Activated T-cell treated with anti-CD3 and anti-CD28 coated beads, Interleukin-2, amount 50 U/mL, for 24 hours (primary cell): Measurements from ENCODE around the gene DHRS9.
"Not testable (repeated sequence)": the region's sequence is repeated elsewhere in the genome, so short reads cannot be mapped to it uniquely, and the experiment has no call there.

Experiments
- DNase-seq: peaks from one replicate; pipeline ENCODE4 v3.0.0-alpha.2; 2020
- H3K27ac Mint-ChIP-seq: 2 replicates; pipeline ENCODE4 v1.8.0; 2020; ENCODE audit warnings: mild to moderate bottlenecking, mixed read lengths
- H3K27me3 Mint-ChIP-seq: 2 replicates; pipeline ENCODE4 v1.8.0; 2020; ENCODE audit warnings: mixed read lengths
- H3K36me3 Mint-ChIP-seq: 2 replicates; pipeline ENCODE4 v1.8.0; 2020; ENCODE audit warnings: low read depth, mixed read lengths
- H3K4me1 Mint-ChIP-seq: 2 replicates; pipeline ENCODE4 v1.8.0; 2020; ENCODE audit warnings: low read depth, mixed read lengths
- H3K4me3 Mint-ChIP-seq: 2 replicates; pipeline ENCODE4 v1.8.0; 2020; ENCODE audit warnings: mild to moderate bottlenecking, moderate library complexity, mixed read lengths
- H3K9me3 Mint-ChIP-seq: 2 replicates; pipeline ENCODE4 v1.8.0; 2020; ENCODE audit warnings: mixed read lengths

The DHRS9 gene

DNA sequence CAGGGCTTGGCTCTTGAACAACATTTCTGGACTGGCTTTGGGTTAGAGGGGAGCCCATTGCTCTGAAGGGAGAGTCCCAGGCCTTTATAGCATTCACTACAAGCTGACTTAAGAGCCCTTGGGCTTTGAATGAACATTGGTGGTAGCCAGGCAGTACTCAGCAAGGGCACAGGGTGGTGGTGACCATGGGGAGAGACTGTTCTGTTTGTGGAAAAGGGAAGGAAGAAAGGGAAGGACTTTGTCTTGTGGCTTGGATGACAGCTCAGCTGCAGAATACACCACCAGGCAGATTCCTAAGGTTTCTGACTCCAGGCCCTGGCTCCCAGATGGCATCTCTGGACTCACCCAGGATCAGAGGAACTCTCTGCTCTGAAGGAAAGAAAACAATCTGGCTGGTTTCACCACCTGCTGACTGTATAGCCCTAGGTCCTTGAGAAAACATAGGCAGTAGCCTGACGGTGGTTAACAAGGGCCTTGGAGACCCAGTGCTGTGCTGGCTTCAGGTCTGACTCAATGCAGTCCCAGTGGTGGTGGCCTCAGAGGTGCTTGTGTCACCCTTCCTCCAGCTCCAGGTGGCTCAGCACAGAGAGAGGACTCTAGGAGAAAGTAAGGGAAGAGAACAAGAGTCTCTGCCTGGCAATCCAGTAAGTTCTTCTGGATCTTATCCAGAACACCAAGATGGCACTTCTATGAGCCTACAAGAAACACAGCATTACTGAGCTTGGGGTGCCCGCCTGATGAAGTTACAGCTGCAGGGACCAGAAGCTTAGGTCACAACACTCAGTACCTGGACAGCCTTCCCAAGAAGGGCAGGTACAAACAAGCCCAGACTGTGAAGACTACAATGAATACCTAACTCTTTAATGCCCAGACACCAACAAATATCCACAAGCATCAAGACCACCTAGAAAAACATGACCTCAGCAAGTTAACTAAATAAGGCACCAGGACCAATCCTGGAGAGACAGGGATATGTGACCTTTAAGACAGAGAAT, 21.8 kb upstream of the DHRS9 start:
- DNase-seq = no peak
- Mint-ChIP-seq H3K36me3 (peaks cover 10% of the 10 kb centered on the region), H3K27me3 (no peaks in the 10 kb centered on the region), H3K4me3 (no peak overlapping the region), H3K4me1 (no peaks in the 10 kb centered on the region), H3K9me3 (peaks cover 11% of the 10 kb centered on the region), H3K27ac (no peak overlapping the region)

DNA sequence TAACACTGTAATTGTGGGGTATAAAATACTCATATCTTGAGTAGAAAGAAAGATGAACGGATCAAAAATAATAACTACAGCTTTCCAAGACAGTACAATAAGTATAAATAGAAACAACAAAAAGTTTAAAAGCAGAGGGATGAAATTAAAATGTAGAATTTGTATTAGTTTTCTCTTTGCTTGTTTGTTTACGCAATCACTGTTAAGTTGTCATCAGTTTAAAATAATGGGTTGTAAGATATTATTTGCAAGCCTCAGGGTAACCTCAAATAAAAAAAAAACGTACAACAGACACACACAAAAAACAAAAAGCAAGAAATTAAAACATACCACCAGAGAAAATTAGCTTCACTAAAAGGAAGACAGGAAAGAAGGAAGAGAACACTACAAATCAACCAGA, 20.2 kb upstream of the DHRS9 start:
- no peaks in the 10 kb centered on the region for H3K36me3 Mint-ChIP-seq
- DNase-seq = no peak
- no peak overlapping the region for H3K4me3 Mint-ChIP-seq
- no peak overlapping the region for H3K27ac Mint-ChIP-seq
- peaks cover 4% of the 10 kb centered on the region for H3K9me3 Mint-ChIP-seq
- no peaks in the 10 kb centered on the region for H3K27me3 Mint-ChIP-seq
- no peaks in the 10 kb centered on the region for H3K4me1 Mint-ChIP-seq

DNA sequence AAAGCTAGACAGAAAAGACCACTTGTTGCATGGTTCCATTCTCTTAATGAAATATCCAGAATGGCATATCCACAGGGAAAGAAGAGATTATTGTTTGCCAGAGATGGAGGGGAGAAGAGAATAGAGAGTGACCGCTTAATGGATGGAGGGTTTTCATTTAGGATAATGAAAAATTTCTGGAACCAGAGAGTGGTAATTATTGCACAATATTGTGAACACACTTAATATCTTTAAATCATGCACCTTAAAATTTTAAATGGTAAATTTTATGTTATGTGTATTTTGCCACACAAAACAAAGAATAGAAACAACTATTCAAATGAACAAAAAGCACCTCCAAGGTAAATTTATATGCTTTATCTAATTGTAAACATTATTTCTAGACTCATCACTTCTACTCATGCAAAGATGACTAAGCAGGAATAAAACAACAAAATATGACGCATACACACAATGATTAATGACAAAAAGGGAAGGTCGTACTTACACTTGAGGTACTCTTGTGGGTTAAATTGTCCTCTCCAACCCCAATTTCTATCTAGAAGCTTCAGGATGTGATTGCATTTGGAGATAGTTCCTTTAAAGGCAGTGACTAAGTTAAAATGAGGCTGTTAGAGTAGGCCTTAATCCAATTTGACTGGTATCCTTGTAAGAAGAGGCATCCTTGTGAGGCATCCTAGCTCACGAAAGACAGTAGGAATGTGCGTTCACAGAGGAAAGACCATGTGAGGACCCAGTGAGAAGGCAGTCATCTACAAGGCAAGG, 18.7 kb upstream of the DHRS9 start:
- H3K36me3 Mint-ChIP-seq = peaks cover 4% of the 10 kb centered on the region
- no peak for DNase-seq
- H3K27ac Mint-ChIP-seq = no peak overlapping the region
- H3K9me3 Mint-ChIP-seq = peaks cover 16% of the 10 kb centered on the region
- no peaks in the 10 kb centered on the region for H3K4me1 Mint-ChIP-seq
- H3K4me3 Mint-ChIP-seq = no peak overlapping the region
- H3K27me3 Mint-ChIP-seq = no peaks in the 10 kb centered on the region

DNA sequence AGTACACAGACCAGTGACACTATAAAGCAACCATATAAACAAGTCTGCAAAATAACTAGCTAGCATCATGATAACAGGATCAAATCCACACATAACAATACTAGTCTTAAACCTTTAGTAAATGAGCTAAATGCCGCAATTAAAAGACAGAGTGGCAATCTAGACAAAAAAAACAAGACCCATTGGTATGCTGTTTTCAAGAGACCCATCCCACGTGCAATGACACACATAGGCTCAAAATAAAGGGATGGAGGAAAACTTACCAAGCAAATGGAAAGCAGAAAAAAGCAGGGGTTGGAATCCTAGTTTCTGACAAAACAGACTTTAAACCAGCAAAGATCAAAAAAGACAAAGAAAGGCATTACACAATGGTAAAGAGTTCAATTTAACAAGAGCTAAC, 14.8 kb upstream of the DHRS9 start:
- peaks cover 31% of the 10 kb centered on the region for H3K9me3 Mint-ChIP-seq
- H3K36me3 Mint-ChIP-seq, DNase-seq, H3K27me3 Mint-ChIP-seq, H3K27ac Mint-ChIP-seq, H3K4me3 Mint-ChIP-seq, H3K4me1 Mint-ChIP-seq: not testable (repeated sequence)

DNA sequence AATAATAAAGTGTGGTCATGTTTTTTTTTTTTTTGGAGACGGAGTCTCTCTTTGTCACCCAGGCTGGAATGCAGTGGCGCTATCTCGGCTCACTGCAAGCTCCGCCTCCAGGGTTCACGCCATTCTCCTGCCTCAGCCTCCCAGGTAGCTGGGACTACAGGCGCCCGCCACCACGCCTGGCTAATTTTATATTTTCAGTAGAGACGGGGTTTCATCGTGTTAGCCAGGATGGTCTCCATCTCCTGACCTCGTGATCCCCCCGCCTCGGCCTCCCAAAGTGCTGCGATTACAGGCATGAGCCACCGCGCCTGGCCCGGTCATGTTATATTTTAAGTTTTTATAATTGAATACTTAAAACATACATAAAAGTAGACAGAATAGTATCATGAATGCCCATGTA, 5.2 kb upstream of the DHRS9 start:
- not testable (repeated sequence) for H3K36me3 Mint-ChIP-seq, H3K27ac Mint-ChIP-seq, H3K27me3 Mint-ChIP-seq, DNase-seq, H3K4me3 Mint-ChIP-seq, H3K9me3 Mint-ChIP-seq
- H3K4me1 Mint-ChIP-seq = peaks cover 13% of the 10 kb centered on the region

DNA sequence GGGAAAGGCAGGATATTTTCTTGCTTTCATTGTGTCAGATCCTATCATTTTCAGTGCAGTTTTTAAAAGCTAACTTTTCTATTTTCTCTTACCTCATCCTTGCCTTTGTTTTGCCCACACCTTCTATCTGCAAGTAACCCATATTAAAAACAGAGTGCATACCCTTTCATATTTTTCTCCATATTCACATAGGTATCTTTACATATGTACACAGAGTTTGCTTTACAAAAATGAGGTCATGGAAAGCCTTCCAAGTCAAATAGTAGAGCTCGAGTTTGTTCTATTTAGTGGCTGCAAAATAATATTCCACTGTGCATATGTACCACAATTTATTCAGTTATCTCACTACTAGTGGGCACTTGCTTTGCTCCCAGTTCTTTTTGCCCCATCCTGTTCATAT, 3.9 kb upstream of the DHRS9 start:
- H3K4me3 Mint-ChIP-seq = no peak overlapping the region
- DNase-seq = no peak
- no peaks in the 10 kb centered on the region for H3K36me3 Mint-ChIP-seq
- peaks cover 25% of the 10 kb centered on the region for H3K4me1 Mint-ChIP-seq
- no peaks in the 10 kb centered on the region for H3K9me3 Mint-ChIP-seq
- no peak overlapping the region for H3K27ac Mint-ChIP-seq
- no peaks in the 10 kb centered on the region for H3K27me3 Mint-ChIP-seq

DNA sequence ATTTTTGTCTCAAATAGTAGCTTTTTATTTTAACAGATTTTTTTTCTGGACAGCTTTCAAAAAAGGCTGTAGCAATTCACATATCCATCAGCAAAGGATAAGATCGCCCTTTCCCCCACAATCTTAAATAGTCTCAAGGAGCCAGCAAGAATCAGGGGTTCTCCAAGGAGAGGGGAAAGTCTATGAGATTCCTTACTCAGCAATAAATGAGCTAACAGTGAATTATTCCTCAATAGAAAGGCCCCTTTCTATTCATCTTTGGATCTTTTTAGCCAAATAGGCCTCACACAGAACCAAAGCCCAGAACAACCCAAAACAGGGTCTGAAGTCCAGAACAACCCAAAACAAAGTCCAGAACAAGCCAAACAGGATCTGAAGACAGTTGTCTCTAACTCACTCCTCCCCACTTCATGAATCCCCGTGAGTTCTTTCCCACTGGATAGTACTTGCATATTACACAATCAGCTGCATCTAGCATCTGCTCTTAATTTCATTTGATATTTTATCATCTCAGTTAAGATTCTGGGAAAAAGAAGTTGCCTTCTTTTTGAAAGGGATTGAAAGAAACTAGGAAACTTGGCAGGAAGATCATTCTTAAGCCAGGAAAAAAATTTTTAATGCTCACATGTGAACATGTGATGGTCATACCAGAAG, 3.4 kb upstream of the DHRS9 start:
- H3K36me3 Mint-ChIP-seq = peaks cover under 1% of the 10 kb centered on the region

DNA sequence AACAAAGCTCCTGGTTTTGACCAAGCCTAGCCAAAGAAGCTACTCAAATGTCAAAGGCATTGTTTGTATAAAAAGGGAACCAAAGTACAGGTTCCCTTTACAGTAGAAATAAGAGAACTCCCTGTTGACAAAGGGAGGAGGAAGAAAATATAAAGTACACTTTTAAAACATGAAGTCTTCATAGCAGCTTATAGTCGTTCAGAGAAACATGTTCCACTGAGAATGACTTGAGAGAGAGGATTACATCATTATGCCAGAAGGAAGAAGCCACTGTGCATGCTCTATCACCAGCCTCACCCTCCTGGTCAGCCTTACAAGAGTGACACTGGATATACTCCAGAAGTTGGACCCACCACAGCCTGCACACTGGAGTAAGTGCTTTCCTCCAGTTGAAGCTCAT, 2.5 kb upstream of the DHRS9 start:
- Mint-ChIP-seq H3K36me3 (peaks cover 5% of the 10 kb centered on the region), H3K27me3 (no peaks in the 10 kb centered on the region), H3K4me3 (no peak overlapping the region), H3K9me3 (no peaks in the 10 kb centered on the region), H3K4me1 (peaks cover 29% of the 10 kb centered on the region), H3K27ac (no peak overlapping the region)
- DNase-seq = no peak

More for the DNA sequence above, 3.4 kb upstream of the DHRS9 start:
- Mint-ChIP-seq H3K27ac (no peak overlapping the region), H3K4me1 (peaks cover 25% of the 10 kb centered on the region), H3K27me3 (no peaks in the 10 kb centered on the region), H3K4me3 (no peak overlapping the region), H3K9me3 (no peaks in the 10 kb centered on the region)
- no peak for DNase-seq

DNA sequence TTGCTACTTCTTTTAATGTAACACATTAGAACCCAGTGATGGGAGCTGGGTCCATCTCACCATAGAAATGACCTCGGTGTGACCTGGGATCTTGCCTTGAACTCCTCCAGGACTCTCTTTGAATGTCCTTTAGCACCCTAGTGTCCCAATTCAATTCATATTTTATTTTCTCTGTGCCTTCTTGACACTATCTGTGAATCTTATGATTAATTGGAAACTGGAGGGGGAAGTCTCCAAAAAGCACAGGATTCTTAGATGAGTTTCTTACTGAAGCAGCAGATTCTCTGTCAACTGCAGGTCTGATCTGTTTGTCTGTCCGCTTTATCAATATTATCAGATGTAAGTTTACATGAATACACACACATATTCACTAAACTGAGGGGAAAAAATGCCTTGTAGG, 470 bp downstream of the DHRS9 start:
- H3K27me3 Mint-ChIP-seq = no peaks in the 10 kb centered on the region
- H3K27ac Mint-ChIP-seq = peak overlapping the region; percentile 84
- no peak for DNase-seq
- peaks cover 6% of the 10 kb centered on the region for H3K9me3 Mint-ChIP-seq
- H3K4me1 Mint-ChIP-seq = peaks cover 56% of the 10 kb centered on the region
- peak overlapping the region; percentile 75 for H3K4me3 Mint-ChIP-seq
- peaks cover 24% of the 10 kb centered on the region for H3K36me3 Mint-ChIP-seq

DNA sequence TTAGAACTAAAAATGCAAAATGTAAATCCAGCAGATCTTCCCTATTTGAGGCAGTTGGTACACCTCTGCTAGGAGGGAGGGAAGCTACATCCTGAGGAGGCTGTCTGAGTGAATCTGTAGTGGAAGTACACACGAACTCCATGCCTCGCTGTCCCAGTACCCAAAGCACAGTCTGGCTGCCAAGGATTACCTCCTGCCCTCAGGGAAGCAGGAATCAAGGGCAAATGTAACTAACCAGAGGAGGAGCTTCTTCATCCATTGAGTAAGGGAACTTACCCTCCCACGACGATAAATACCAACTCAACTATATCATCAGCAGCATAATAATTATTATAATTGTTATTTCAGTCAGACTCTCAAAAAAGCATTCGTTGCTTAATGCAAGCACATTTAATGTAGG, 2.1 kb downstream of the DHRS9 start:
- H3K4me3 Mint-ChIP-seq = peak overlapping the region; percentile 75
- H3K27me3 Mint-ChIP-seq = no peaks in the 10 kb centered on the region
- peaks cover 59% of the 10 kb centered on the region for H3K4me1 Mint-ChIP-seq
- peaks cover 28% of the 10 kb centered on the region for H3K36me3 Mint-ChIP-seq
- peaks cover 10% of the 10 kb centered on the region for H3K9me3 Mint-ChIP-seq
- H3K27ac Mint-ChIP-seq = no peak overlapping the region
- DNase-seq = no peak

DNA sequence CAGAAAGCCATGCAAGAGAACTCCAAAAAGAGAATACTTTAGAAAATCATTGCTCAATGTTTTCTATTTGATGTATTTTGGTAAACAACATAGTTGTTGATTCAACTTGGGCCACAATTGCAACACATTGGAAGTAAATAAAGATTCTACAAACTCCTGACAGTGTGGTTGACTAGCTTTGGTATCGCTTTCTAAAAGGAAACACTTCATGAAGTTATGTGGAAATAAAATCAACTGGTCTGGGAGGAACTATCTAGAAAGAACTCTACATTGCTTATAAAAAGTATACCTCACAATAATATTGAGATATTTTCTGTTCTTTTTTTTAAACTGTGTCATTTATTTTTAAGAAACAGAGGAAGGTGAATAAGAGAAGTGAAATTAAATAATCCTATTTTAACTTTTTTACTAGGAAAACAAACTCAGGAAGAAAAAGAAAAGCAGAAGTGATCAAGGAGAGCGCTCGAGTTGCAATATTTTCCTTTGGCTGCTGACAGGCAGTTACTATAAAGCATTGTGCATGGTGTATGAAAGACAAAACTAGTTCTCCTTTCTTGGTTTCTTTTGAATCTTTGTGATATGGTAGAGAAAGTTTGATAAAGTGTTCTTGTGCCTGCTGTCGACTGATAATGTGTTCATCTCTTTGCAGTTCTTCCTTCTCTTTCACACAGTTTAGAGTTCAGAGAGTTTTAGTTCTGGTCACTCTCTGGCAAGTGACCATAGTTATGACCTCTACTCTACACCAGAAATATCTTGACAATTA, 3.0 kb downstream of the DHRS9 start:
- H3K36me3 Mint-ChIP-seq = peaks cover 28% of the 10 kb centered on the region
- peak overlapping the region; percentile 95 for H3K27ac Mint-ChIP-seq
- peaks cover 58% of the 10 kb centered on the region for H3K4me1 Mint-ChIP-seq
- H3K4me3 Mint-ChIP-seq = peak overlapping the region; percentile 28
- DNase-seq = no peak
- H3K27me3 Mint-ChIP-seq = no peaks in the 10 kb centered on the region
- peaks cover 10% of the 10 kb centered on the region for H3K9me3 Mint-ChIP-seq

DNA sequence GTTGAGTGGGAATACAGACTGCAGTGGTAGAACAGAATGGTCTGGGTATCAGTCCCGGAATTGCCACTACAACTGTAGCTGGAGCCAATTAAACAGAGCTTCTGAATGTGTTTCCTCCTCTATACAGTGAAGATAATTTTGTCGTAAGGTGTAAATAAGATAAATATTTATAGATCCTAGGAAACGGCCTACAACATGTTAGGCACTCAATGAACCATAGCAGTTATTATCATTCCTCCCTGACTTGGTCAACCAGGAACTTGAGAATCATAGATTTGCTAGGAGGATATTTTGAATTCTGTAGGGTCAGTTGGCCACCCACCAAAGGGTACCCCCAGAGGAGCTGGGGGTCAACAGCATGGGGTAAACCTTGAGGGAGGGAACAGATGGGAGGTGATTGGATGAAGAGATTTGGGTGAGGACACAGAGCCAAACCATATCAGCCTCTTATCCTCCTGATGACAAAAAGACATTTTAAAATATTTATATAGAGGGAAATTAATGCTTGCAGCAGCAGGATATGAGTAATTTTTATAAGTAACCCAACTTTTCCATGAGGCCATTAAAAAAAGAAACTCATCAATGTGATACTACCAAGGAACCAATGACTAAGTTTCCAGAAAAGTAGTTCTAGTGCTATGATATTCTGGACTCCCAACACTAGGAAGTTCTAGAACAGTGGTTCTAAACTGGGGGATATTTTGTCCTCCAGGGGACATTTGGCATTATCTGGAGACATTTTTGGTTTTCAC, 4.0 kb downstream of the DHRS9 start:
- peaks cover 28% of the 10 kb centered on the region for H3K36me3 Mint-ChIP-seq
- peaks cover 10% of the 10 kb centered on the region for H3K9me3 Mint-ChIP-seq
- H3K27ac Mint-ChIP-seq = peak overlapping the region; percentile 95
- H3K4me3 Mint-ChIP-seq = no peak overlapping the region
- peaks cover 56% of the 10 kb centered on the region for H3K4me1 Mint-ChIP-seq
- no peak for DNase-seq
- H3K27me3 Mint-ChIP-seq = no peaks in the 10 kb centered on the region

DNA sequence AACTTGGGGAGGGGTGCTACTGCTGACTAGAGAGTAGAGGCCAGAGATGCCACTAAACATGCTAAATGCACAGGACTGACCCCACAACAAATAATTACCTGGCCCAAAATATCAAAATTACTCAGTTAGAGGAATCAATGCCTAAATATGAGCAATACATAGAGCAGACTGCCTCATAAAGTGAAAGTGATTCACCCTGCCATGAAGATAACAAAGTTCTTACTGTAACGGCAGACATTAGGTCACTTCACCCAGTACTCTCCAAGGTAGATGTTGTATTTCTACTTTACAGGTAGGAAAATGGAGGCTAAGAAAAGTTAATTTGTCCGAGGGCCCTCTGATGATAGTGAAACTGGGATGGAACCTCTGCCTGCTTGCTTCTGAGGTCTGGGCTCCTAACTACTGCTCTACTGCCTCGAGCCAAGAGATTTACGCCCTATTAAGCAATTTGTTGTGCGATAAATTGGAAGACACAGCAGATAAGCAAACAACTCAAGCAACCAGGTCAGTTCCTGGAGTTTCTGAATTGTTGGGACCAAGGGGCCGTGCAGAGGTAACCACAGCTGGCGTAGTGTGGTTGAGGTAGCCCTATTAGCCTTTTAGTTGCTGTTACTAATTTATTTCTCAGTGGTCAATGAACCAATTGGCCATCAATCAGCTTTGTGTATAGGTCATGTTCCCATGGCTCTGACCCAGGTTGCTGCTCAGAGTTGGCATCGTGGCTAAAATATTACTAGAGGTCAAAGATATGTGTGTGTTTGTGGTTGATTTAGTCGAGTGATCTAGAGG, 4.8 kb downstream of the DHRS9 start:
- Mint-ChIP-seq H3K36me3 (peaks cover 28% of the 10 kb centered on the region), H3K9me3 (peaks cover 10% of the 10 kb centered on the region), H3K4me1 (peaks cover 48% of the 10 kb centered on the region), H3K27ac (peak overlapping the region; percentile 95), H3K27me3 (no peaks in the 10 kb centered on the region), H3K4me3 (no peak overlapping the region)
- DNase-seq = no peak
